ENCODE results near the gene RASSF5.
A peak's percentile ranks its signal among the peaks of the same experiment; 100 is the strongest.
"Not testable (repeated sequence)": the region's sequence is repeated elsewhere in the genome, so short reads cannot be mapped to it uniquely, and the experiment has no call there.

RASSF5 gene

DNA sequence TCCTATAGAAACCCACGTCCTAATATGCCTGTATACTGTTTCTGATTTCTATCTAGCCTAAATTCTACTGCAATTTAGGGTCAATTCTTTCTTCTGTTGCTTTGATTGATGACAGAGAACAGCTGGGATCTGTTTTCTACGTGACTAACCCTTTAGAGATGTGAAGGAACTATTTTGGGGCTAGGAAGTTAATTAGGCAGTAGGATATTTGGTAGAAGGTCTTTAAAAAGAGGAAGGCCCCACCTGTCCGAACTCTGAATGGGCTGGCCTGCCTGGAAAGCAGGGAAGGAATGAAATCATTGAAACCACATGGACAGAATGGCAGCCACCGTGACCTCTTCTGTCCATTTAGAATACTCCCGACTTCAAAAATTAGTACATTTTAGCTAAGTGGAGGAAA is 83.9 kb downstream of the RASSF5 start:
- no peak for DNase-seq

DNA sequence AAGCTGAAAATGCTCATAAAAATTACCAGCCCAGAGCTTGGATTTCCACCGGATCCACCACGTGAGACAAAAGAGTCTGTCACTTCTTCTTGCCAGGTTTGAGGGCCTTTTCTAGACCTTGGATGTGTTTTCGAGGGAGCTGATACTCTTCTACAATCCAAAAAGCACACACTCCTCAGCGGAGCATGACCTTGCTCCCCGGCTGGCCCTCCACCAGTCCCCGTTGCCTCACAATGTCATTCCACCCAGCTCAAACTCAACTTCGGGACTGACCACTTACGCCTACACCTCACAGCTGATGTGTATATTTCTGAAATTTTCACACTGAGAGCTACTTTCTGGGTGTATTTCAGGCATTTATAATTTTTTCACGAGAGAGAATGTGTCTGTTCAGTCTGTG is 84.4 kb downstream of the RASSF5 start:
- no peak for DNase-seq

DNA sequence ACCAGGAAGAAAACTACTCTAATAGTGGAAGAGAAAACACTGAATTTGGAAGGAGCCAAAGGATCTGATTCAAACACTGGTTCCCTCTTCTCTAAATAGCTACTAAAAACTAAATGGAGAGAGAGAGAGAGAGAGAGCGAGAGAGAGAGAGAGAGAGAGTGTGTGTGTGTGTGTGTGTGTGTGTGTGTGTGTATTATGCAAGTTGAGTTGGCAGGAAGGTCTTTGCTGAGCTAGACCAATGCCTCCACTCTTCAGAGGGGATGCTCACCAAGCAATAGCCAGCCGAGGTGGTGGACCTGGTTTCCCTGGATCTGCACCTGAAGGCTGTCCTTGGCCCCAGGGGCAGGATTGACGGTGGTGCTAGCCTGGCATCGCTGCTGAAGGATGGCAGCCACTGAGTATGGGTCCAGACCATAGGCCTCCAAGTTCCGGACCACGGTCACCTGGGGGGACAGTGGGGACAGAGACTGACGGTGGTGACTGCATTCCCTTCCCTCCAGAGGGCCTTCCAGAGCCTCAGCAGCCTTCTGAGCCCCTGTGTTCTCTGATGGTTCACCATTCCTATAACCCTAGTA is 86.1 kb downstream of the RASSF5 start:
- DNase-seq, result no peak

DNA sequence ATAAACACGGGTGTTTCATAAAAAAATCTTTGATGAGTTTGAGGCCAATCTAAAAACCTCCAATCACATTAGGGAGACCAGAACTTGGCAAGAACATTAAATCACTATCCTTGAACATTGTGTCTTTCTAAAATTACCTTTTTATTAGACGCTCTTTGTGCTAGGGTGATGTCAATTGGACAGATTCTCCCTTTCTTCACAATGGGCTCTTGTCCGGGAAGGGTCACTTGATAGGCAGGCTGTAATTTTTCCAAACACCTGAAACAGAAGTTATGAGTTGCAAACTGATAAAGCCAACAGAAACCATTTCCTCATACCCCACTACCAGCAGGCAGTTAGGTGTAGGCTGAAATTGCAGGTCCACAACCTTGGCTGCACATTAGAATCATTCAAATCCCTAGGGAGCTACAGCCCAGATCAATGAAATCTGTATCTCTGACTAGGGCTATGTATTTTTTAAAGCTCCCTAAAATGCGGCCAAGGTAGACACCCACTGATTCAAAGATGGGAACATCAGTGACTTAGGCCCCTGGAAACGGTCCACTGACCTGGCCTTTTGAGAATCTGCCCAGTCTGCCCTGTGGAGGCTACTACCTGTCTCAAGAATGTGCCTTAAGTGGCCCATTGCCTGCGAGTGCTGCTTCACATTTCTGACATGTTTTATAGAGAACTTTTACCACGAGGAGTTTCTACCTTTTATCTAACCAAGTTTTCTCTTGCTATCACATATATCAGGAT is 88.4 kb downstream of the RASSF5 start:
- DNase-seq, result no peak

DNA sequence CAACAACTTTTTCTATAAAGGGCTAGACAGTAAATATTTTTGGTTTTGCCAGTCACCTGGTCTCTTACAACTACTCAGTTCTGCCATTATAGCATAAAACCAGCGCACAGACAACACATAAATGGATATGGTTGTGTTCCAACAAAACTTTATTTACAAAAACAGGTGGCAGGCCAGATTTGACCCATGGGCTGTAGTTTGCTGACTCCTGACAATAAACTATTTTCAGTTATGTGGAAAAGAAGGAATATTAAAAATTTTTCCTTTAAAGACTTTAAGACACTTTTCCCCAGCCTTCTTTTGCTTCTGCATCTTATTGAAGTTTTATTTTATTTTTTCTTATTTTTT is 89.0 kb downstream of the RASSF5 start:
- DNase-seq, result no peak

DNA sequence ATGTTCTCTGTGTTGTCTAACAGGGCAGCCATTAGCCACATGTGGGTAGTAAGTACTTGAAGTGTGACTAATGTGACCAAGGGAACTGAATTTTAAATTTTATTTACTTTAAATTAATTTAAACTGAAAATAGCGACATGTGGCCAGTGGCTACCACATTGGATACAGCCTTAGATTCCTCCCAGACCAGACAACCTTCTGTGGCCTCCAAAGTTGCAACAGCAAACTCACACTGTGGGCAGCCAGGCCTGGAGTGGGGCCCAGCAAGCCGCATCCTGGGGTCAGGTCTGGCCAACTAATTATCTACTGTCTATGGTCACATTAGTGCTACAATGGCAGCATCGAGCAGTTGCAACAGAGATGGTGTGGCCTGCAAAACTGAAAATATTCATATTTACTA is 93.2 kb downstream of the RASSF5 start:
- DNase-seq, result no peak

DNA sequence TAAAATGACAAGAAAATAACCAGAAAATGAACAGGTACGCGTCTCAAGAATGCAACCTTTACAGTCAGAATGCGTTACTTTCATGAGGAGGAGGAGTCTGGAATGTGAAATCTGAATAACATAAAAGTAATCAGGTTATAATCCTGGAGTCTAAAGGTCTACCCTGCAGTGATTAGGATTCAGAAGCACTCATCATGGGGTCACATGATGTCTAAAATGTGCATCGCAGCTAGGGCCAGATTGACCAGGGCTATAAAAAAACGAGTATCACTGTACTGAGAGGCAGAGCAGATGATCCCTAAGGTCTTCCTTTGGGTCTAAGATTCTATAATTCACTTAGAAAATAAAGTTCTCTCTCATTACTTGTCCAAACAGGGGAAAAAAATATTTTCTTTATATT is 97.5 kb downstream of the RASSF5 start:
- DNase-seq, result no peak

DNA sequence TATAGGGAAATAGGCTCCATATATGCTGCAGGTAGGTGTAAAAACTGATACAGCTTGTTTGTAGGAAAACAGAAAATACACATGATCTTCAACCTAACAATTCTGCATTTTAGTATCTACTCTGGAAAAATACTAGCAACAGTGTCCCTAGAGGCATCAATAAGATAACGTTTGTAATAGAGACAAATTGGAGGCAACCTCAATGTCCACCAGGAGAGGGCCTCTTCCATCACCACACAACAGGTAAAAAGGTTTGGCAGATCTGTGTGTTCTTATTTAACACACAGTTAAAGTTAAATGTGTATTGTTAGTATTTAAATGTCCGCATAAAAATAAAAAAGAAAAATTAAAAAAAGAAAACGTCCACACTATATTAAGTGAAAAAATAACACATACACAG is 99.5 kb downstream of the RASSF5 start:
- DNase-seq, result peak; percentile 4

DNA sequence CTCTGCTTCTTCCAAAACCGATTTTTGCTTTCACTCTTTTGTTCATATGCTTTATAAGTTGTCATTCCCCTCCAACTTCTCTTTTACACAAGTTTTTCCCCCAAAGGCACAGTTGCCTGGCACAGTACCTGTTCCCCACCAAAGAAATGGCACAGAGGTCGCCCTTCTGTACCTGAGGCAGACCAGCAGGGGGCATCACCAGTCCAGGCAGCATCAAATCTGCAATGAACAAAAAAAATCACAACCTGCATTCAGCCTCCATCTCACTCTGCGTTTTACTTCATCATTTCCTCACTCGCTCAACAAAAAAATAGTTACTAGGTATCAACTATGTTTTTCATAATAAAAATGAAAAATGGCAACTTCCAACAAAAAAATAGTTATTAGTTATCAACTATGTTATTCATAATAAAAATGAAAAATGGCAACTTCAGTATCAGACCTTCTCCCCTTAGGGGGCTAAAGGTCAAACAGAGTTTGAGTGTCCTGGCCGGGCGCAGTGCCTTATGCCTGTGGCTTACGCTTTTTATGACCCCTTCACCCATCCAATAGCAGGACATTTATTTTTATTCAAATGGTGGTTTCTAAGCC is 100.9 kb downstream of the RASSF5 start:
- peak; percentile 5 for DNase-seq

DNA sequence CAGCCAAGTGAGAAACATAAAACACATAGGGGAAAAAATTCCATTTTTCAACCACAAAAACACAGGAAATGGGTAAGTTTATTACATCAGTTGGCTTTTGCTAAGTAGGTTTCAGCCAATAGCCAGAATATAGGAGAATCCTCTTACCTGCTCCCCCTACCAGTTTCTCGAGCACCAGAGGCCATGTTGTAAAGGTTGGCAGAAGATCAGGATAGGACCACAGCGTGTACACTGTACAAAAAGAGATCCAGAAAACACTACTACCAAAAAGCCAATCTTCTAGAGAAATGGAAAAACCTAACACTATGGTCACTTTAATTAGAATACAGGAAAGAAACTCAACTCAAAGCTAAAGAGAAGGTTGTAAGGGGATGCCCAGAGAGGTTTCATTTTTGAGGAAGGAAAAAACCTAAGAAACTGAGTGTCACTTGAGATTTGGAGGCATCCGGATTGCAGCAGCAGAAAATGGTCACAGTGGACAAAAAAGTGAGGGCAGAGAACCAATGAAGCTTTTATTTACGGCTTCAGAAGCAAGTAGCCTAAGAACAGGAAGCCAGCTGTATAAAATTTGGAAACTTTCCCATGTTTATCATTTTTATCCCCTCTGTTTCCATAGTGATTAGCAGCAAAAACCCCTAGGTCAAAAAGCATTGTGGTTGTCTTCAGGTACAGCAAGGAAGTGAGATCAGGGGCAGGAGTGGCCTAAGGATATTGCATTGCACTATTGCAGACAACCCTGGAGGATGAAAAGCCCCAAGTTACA is 102.1 kb downstream of the RASSF5 start:
- no peak for DNase-seq

DNA sequence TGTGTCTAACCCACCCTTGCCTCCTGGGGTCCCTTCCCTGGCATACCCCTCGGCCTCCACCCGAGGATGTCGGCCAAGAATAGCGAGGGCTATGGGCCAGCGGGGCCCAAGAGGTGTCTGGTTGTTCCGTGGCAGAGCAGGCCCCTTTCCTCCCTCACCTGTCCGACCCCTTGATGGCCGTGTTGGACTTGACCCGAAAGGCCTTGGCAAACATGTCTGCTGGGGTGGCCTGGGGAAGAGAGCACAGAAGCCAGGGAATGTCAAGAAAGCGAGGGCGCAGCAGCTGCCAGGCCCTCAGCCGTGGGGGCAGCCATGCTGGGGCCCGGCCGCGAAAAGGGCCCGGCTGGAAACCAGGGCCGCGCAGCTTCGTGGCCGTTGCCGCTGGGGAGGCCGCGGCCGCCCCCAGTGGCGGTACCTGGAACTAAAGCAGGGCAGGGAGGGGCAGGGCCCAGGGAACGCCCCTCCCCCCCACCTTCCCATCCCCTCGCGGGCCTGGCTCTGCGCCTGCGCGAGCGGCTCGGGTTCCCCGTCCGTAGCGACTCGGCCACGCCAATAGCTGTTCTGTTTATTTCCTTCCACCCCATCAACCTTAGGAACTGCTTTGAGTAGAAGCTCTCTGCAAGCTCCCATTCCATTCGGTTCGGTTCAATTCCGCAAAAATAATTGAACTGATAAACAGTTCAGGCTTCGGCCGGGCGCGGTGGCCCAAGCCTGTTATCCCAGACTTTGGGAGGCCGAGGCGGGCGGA is 105.0 kb downstream of the RASSF5 start, which contains the start of gene EIF2D:
Gene EIF2D, minus strand, starts transcription at position 337 of the 748 bp plus-strand sequence. Its CDS starts 123 bp downstream, at position 214.
- peak; percentile 92 for DNase-seq

DNA sequence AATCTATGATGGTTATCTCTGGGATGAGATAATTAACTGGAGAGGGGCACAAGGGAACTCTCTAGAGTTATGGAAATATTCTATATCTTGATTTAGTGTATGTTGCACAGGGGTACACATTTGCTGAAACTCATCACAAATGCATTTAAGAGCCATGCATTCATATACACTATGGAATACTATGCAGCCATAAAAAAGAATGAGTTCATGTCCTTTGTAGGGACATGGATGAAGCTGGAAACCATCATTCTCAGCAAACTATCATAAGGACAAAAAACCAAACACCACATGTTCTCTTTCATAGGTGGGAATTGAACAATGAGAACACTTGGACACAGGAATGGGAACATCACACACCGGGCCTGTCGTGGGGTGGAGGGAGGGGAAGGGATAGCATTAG is 119.1 kb downstream of the RASSF5 start:
- DNase-seq, result not testable (repeated sequence)

DNA sequence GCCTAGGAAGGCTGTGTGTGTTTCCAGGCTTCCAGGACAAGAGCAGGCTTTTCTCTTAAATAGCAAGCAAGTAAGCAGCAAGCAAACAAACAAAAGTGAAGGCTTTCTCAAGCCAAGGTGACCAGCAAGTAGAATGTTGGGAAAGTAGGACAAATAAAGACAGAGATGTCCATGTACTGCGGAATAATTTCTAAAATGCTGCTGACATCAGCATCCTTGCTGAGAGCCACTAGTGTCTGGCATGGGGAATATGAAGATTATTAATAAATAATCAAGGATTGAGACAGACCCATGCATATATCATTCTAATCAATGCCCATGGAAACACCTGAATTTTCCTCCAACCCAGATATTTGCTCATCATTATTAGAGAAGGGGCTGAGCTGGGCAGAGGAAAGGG is 121.6 kb downstream of the RASSF5 start:
- DNase-seq, result no peak

DNA sequence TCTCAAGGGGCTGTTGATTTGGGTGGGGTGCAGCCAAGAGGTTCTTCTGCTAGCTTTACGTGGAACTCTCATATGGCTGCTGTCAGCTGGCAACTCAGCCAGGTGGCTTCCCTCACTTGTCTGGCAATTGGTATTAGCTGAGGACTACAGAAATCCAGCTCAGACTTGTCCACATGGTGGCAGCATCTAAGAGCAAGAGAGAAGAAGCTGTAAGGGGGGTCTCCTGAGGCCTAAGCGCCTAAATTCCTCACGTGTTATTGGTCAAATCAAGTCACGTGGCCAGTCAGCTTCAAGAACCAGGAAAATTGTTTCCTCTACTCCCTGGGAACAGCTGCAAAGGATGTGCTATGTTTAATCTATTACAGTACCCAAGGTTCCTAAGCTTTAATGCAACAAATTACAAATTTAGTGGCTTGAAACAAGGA is 123.8 kb downstream of the RASSF5 start:
- peak; percentile 36 for DNase-seq

DNA sequence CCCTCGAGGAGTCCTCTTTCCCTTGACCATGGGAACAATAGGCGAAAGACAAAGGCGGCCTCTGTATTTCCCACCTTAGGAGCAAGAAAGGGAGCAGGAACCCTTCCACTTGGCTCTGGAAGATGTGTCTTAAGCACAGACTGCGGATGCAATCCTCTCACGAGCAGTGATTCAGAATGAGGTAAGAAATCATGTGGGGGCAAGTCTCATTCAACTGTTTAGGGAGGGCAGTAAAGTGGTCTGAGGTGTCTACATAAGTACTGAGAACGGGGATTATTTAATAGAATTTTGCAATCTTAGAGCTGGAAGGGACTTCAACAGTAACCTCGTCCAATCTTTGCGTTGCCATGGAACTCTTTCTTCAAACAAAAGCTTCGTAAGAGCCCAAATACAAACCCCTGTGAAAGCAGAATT is 126.4 kb downstream of the RASSF5 start:
- DNase-seq, result no peak

DNA sequence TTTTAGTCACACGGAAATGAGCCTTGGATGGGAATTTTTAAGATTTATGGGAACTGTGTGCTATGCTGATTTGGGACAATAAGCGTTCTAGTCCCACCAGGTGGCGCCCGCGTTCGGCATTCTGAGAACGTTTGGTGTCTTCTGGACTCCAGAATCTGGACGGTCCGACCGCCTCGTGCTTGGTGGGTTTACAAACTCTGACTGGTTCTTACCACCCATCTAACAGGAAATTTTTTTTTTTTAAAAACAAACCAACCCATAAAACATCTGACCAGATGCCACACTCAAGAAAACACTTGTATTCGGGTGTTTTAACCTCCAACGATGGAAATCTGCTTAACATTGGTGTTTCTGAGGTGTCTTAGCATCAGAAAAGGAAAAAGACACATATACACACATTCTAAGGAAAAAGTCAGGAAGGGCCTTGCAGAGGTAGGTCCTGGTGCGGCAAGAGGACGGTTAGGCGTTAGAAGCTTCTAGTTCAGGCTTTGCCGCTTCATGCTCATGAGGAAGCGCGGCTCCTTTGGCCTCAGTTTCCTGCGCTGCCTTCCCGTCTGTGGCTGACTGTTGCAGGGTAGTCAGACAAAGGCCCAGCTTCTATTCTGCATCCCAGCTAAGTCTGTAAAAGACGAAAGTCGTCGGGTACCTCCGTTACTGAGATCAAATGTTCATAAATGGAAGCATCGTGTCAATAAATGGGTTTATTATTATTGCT is 127.2 kb downstream of the RASSF5 start:
- DNase-seq, result peak; percentile 89

DNA sequence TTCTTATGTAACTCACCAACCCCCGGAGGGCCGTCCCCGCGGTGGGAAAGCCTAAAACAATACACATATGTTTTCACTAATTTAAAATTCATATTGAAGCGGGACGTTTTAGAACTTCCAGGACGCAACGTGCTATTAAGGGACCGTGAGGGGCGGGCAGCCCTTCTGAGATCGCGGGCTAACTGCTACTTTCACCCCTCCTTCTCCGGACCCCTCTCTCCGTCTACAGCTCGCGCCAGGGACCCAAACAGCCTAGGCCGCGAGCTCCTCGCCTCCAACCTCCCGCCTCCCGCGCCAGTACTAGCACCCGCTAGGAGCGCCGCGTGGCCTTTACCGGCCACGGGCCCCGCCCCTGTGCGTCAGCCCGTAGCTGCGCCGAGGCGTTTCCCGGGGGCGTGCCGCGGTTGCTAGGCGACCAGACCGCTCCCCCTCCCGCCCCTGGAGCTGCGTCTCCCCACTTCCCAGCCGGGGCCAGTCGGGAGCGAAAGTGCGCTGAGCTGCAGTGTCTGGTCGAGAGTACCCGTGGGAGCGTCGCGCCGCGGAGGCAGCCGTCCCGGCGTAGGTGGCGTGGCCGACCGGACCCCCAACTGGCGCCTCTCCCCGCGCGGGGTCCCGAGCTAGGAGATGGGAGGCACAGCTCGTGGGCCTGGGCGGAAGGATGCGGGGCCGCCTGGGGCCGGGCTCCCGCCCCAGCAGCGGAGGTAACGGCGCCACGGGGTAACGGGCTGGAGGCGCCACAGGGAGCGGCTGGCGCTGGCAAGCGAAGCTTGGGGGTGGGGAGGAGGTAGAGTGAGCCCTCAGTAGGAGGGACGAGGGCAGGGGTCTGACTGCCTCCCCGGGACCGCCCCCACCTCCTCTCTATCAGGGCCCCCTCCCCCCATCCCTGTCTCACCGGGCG is 128.0 kb downstream of the RASSF5 start, which contains the start of gene DYRK3:
Gene DYRK3, plus strand, starts transcription at position 457 of the 898 bp plus-strand sequence. Its CDS starts 168 bp downstream, at position 625.
- DNase-seq, result peak; percentile 94

DNA sequence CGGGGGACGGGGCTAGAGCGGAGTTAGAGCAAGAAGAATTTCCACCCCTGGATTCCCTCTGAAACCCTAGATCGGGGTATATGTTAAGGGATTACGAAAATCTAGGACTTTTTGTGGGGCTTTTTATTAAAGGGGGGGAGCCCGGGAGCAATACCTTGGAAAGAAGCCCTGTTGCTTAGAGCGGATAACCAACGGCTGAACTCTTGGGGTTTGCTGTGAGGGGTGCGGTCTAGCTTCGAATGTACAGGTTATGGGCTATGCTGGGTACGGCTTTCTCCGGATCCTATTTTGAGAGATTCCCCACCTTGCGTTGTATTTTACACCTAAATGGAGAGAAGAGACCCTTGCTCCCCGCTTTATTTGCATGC is 128.6 kb downstream of the RASSF5 start:
- DNase-seq, result no peak

DNA sequence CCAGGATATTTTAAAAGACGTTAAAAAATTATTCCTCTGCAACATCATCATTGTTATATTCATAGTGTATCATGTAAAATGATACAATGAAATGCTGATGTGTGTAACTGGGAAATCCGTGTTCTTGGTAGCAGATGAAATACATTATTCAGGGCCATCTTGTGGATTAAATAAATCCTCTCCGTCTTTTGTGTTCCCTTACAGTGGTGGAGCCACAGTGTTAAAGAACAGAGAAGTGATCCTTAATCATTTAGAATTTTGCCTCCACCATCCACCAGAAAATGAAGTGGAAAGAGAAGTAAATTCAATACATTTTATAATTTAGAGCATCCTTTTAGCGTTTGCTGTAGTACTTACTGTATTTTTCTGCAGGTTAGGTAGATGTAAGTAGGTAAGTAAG is 129.3 kb downstream of the RASSF5 start:
- no peak for DNase-seq

DNA sequence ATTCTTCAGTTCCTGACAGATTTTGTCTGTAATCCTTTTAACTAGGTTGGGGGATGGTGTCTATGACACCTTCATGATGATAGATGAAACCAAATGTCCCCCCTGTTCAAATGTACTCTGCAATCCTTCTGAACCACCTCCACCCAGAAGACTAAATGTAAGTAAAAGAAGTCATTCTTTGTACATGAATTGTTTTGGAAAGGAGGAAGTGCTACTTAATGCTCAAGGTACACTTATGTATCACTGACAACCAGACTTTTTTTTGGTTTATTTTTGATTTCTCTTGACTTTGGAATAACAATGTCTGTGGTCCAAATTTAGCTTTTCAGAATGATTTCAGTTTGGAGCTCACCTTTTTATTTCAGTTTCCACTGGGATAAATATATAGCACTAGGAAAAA is 130.3 kb downstream of the RASSF5 start:
- no peak for DNase-seq

Measured in NCI-H1105 (cell line).